Liver (tissue), 3 donors: ENCODE results near the gene PRRG1.

ENCODE experiments used
- CTCF ChIP-seq: fragments of 150-350 bp; IDR thresholded peaks from 2 replicates; pipeline ENCODE4 v1.5.1; 2017; ENCODE audit warnings: improper control_type of control experiment, low read depth, low read length; ENCODE audit not compliant: missing input control
- FOXA1 ChIP-seq: IDR thresholded peaks from 2 replicates; pipeline ENCODE4 v1.6.1; 2016; ENCODE audit warnings: antibody characterized with exemption
- REST ChIP-seq: IDR thresholded peaks from 2 replicates; pipeline ENCODE4 v1.6.1; 2016; ENCODE audit warnings: antibody characterized with exemption, mild to moderate bottlenecking
- TAF1 ChIP-seq: conservative IDR thresholded peaks from 2 replicates; pipeline ENCODE4 v1.6.1; 2016; ENCODE audit warnings: antibody characterized with exemption, mild to moderate bottlenecking
- YY1 ChIP-seq: IDR thresholded peaks from 2 replicates; pipeline ENCODE4 v1.6.1; 2016; ENCODE audit warnings: antibody characterized with exemption, mild to moderate bottlenecking
- donor health status: healthy.
- donor health status: healthy.

DNA sequence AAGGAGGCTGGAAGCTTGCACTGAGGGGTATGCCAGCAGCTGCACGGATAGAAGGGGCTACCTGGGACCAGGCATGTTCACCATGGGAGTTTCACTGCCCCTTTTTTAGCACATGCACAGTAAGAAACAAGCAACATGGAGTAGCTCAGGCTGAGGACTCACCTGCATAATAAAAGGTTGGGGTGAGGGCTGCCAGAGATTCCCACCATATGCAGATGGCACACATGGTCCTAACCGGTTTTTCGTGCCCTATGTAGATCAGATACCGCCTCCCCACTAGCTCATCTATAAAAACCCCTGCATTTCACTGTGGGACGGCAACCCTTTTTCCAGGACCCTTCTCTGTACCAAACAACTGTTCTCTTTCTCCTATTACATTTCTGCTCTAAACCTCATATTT is 125.3 kb downstream of the PRRG1 start:
- TF ChIP-seq YY1 (no peak), TAF1 (no peak), CTCF (no peak), REST (no peak), FOXA1 (no peak)
